Muscle of leg (tissue), 11 donors: ENCODE data around the gene KMT5B. TPM values are rescaled to one million over a fixed set of nuclear protein-coding genes. Genes with fewer than 3 reads are reported as not detected.
A peak's percentile ranks its signal among the peaks of the same experiment; 100 is the strongest.

ENCODE experiments used
- DNase-seq: peaks from one replicate; pipeline ENCODE4 v3.0.0; 2013
- H3K27ac ChIP-seq: one replicate; pipeline ENCODE4 v1.5.1; 2013; ENCODE audit warnings: mild to moderate bottlenecking, low read length, control low read depth
- H3K27me3 ChIP-seq: one replicate; pipeline ENCODE4 v1.6.1; 2013; ENCODE audit warnings: low read length; ENCODE audit not compliant: control insufficient read depth, insufficient read depth
- H3K36me3 ChIP-seq: one replicate; pipeline ENCODE4 v1.6.1; 2013; ENCODE audit warnings: low read length; ENCODE audit not compliant: control insufficient read depth, insufficient read depth
- H3K4me1 ChIP-seq: one replicate; pipeline ENCODE4 v1.6.1; 2013; ENCODE audit warnings: low read length; ENCODE audit not compliant: control insufficient read depth, insufficient read depth
- H3K4me3 ChIP-seq: one replicate; pipeline ENCODE4 v1.5.1; 2013; ENCODE audit warnings: low read length, control low read depth
- H3K9me3 ChIP-seq: replicated peaks from 2 replicates; pipeline ENCODE4 v1.6.1; 2013; ENCODE audit warnings: low read depth, low read length; ENCODE audit not compliant: control insufficient read depth
- WGBS: methylation state at CpG from one replicate; pipeline ENCODE4 v1.1.5; 2013; ENCODE audit warnings: missing lambda C conversion rate; ENCODE audit not compliant: insufficient coverage; 5-methylcytosine and 5-hydroxymethylcytosine counted together
- polyA plus RNA-seq, 8 donors: library from polyadenylated mRNA; unstranded; fragments of 120-200 nt; gene quantifications; one replicate each; pipeline versions ENCODE4 v1.2.1 to v1.2.3, GENCODE V29; 2013; ENCODE audit warnings: inconsistent platforms in 1 of 8, low replicate concordance in 1 of 8; ENCODE audit not compliant: insufficient read length in 8 of 8, insufficient read depth in 1 of 8
- total RNA-seq: library from RNA; stranded (reverse); fragments of 120-200 nt; gene quantifications from one replicate; pipeline ENCODE4 v1.2.4, GENCODE V29; 2013

Gene KMT5B
- total and polyA plus RNA-seq, 9 donors = 29.6 to 42.5 (median 39.6) TPM

GRCh38 chr11:68140496-68141245, 72.4 kb downstream of the KMT5B start:
- Histone ChIP-seq H3K27ac (no peak overlapping the region), H3K4me1 (no peaks in the 10 kb centered on the region), H3K4me3 (no peak overlapping the region), H3K9me3 (no peaks in the 10 kb centered on the region), H3K36me3 (no peaks in the 10 kb centered on the region), H3K27me3 (no peaks in the 10 kb centered on the region)
- no peak for DNase-seq
- WGBS = 71% methylated on average over 8 of the region's 9 CpGs

GRCh38 chr11:68138237-68138636, 74.9 kb downstream of the KMT5B start:
- Histone ChIP-seq H3K9me3 (peaks cover 7% of the 10 kb centered on the region), H3K4me3 (no peak overlapping the region), H3K36me3 (no peaks in the 10 kb centered on the region), H3K4me1 (no peaks in the 10 kb centered on the region), H3K27ac (no peak overlapping the region), H3K27me3 (no peaks in the 10 kb centered on the region)
- WGBS = 67% methylated on average over 1 of the region's 4 CpGs
- DNase-seq = no peak

- no peak for DNase-seq
- Histone ChIP-seq H3K4me3 (no peak overlapping the region), H3K36me3 (no peaks in the 10 kb centered on the region), H3K9me3 (peaks cover 8% of the 10 kb centered on the region), H3K27me3 (no peaks in the 10 kb centered on the region), H3K27ac (no peak overlapping the region), H3K4me1 (no peaks in the 10 kb centered on the region)
- 57% methylated on average over 2 of the region's 5 CpGs for WGBS
These were observed 75.3 kb downstream of the KMT5B start for GRCh38 chr11:68137833-68138232.

- WGBS = 89% methylated on average over 6 of the region's 8 CpGs
- Histone ChIP-seq H3K27ac (no peak overlapping the region), H3K27me3 (no peaks in the 10 kb centered on the region), H3K4me3 (no peak overlapping the region), H3K4me1 (no peaks in the 10 kb centered on the region), H3K36me3 (no peaks in the 10 kb centered on the region), H3K9me3 (peaks cover 9% of the 10 kb centered on the region)
- DNase-seq = no peak
These were observed 76.2 kb downstream of the KMT5B start for GRCh38 chr11:68136866-68137265.

- Histone ChIP-seq H3K27me3 (no peaks in the 10 kb centered on the region), H3K4me3 (no peak overlapping the region), H3K27ac (no peak overlapping the region), H3K9me3 (peaks cover 9% of the 10 kb centered on the region), H3K4me1 (no peaks in the 10 kb centered on the region), H3K36me3 (no peaks in the 10 kb centered on the region)
- DNase-seq = no peak
- no CpG with 5 or more reads among the region's 3 CpGs for WGBS
These were observed 77.9 kb downstream of the KMT5B start for GRCh38 chr11:68135161-68135560.

- no peak overlapping the region for H3K27ac ChIP-seq
- H3K4me1 ChIP-seq = peaks cover 3% of the 10 kb centered on the region
- no peak for DNase-seq
- 80% methylated on average over 1 of the region's 2 CpGs for WGBS
- peaks cover 9% of the 10 kb centered on the region for H3K9me3 ChIP-seq
- H3K27me3 ChIP-seq = no peaks in the 10 kb centered on the region
- no peaks in the 10 kb centered on the region for H3K36me3 ChIP-seq
- H3K4me3 ChIP-seq = no peak overlapping the region
These were observed 79.3 kb downstream of the KMT5B start for GRCh38 chr11:68133761-68134160.

GRCh38 chr11:68130121-68130520, 83.0 kb downstream of the KMT5B start:
- no peak overlapping the region for H3K27ac ChIP-seq
- peaks cover 15% of the 10 kb centered on the region for H3K4me1 ChIP-seq
- H3K9me3 ChIP-seq = peaks cover 9% of the 10 kb centered on the region
- no peak for DNase-seq
- H3K27me3 ChIP-seq = no peaks in the 10 kb centered on the region
- H3K4me3 ChIP-seq = no peak overlapping the region
- WGBS = no CpG with 5 or more reads among the region's 1 CpG
- no peaks in the 10 kb centered on the region for H3K36me3 ChIP-seq

GRCh38 chr11:68128682-68129327, 84.3 kb downstream of the KMT5B start:
- no peaks in the 10 kb centered on the region for H3K36me3 ChIP-seq
- DNase-seq = peak; percentile 46
- 19% methylated on average over 3 of the region's 15 CpGs for WGBS
- H3K27me3 ChIP-seq = no peaks in the 10 kb centered on the region
- no peak overlapping the region for H3K27ac ChIP-seq
- H3K4me1 ChIP-seq = peaks cover 18% of the 10 kb centered on the region
- H3K4me3 ChIP-seq = peak overlapping the region; percentile 43
- peaks cover 8% of the 10 kb centered on the region for H3K9me3 ChIP-seq

- under 1% methylated on average over 27 of the region's 48 CpGs for WGBS
- peak overlapping the region; percentile 43 for H3K4me3 ChIP-seq
- peaks cover 2% of the 10 kb centered on the region for H3K9me3 ChIP-seq
- H3K36me3 ChIP-seq = no peaks in the 10 kb centered on the region
- H3K27ac ChIP-seq = peak overlapping the region; percentile 65
- no peaks in the 10 kb centered on the region for H3K27me3 ChIP-seq
- H3K4me1 ChIP-seq = peaks cover 21% of the 10 kb centered on the region
- DNase-seq = peak; percentile 86
These were observed 85.1 kb downstream of the KMT5B start for GRCh38 chr11:68127714-68128681.

GRCh38 chr11:68125164-68125563, 87.9 kb downstream of the KMT5B start:
- no peak for DNase-seq
- H3K27ac ChIP-seq = no peak overlapping the region
- H3K4me1 ChIP-seq = peaks cover 36% of the 10 kb centered on the region
- H3K9me3 ChIP-seq = no peaks in the 10 kb centered on the region
- WGBS = 100% methylated on average over 2 of the region's 4 CpGs
- no peak overlapping the region for H3K4me3 ChIP-seq
- no peaks in the 10 kb centered on the region for H3K27me3 ChIP-seq
- no peaks in the 10 kb centered on the region for H3K36me3 ChIP-seq
